Aorta (tissue), 5 donors: ENCODE measurements around the gene GATD1. TPM values are rescaled to one million over a fixed set of nuclear protein-coding genes. Genes with fewer than 3 reads are reported as not detected.
A peak's percentile ranks its signal among the peaks of the same experiment; 100 is the strongest.

ENCODE experiments used
- ATAC-seq: fragments of 200-7000 bp; cut with Tn5 transposase; one replicate; pipeline ENCODE4 v1.9.1; 2022; ENCODE audit warnings: moderate library complexity; ENCODE audit not compliant: low FRiP score
- DNase-seq, 2 donors: peaks; one replicate each; pipeline ENCODE4 v3.0.0-alpha.2; 2020
- H3K27ac ChIP-seq, 2 donors: one replicate each; pipeline ENCODE4 v1.5.1; 2013; ENCODE audit warnings: low read length in 2 of 2, mild to moderate bottlenecking in 2 of 2, moderate library complexity in 2 of 2, control low read depth in 1 of 2, inconsistent platforms in 1 of 2, low read depth in 1 of 2
- H3K27me3 ChIP-seq, 2 donors: one replicate each; pipeline ENCODE4 v1.6.1; 2013; ENCODE audit warnings: control low read depth in 1 of 2, low read length in 1 of 2, mild to moderate bottlenecking in 1 of 2, moderate library complexity in 1 of 2; ENCODE audit not compliant: insufficient read depth in 2 of 2, control insufficient read depth in 1 of 2
- H3K36me3 ChIP-seq, 2 donors: one replicate each; pipeline ENCODE4 v1.6.1; 2013; ENCODE audit warnings: control low read depth in 1 of 2, low read length in 1 of 2, mild to moderate bottlenecking in 1 of 2; ENCODE audit not compliant: insufficient read depth in 2 of 2, control insufficient read depth in 1 of 2
- H3K4me1 ChIP-seq, 2 donors: one replicate each; pipeline ENCODE4 v1.6.1; 2013; ENCODE audit warnings: low read length in 2 of 2, control low read depth in 1 of 2, mild to moderate bottlenecking in 1 of 2, moderate library complexity in 1 of 2; ENCODE audit not compliant: insufficient read depth in 2 of 2, control insufficient read depth in 1 of 2
- H3K4me3 ChIP-seq, 2 donors: one replicate each; pipeline ENCODE4 v1.5.1; 2013; ENCODE audit warnings: low read length in 2 of 2, control low read depth in 1 of 2, mild to moderate bottlenecking in 1 of 2
- H3K9me3 ChIP-seq: one replicate; pipeline ENCODE4 v1.6.1; 2013; ENCODE audit warnings: mild to moderate bottlenecking, low read length; ENCODE audit not compliant: control insufficient read depth
- WGBS, 2 donors: extraction: QIAGEN DNeasy Blood & Tissue Kit; methylation state at CpG; one replicate each; pipeline ENCODE4 v1.1.7; 2013; 5-methylcytosine and 5-hydroxymethylcytosine counted together
- intact Hi-C, 2 donors: fragments of 100-400 bp; cut with DNase I; formaldehyde crosslinking; loops; one replicate each; pipeline versions ENCODE4 v1.14.2 to v1.15.0; 2022
- polyA plus RNA-seq, 2 donors: library from polyadenylated mRNA; stranded (reverse); fragments of 200-250 nt; gene quantifications; one replicate each; pipeline ENCODE4 v1.2.3, GENCODE V29; 2013
- total RNA-seq, 2 donors: library from RNA; stranded (reverse); fragmentation: NEBNext Ultra II Directional; extraction: Animal tissue kit (Norgen Biotek cat#: 25700); gene quantifications; one replicate each; pipeline ENCODE4 v1.2.1, GENCODE V29; 2021
- donor health status: healthy with polysubstance abuse.
- donor health status: Bipolar disorder and iron deficiency.
- donor health status: DM: no; HTN: no; CAD: no.
- donor health status: DM: no; HTN: no; CAD: no.
- donor health status: DM: yes; HTN: yes; CAD: no.

GATD1 gene
- total and polyA plus RNA-seq, 4 donors, result 9.6 to 52.7 (median 34.3) TPM

GRCh38 chr11:797296-798092 is 20.2 kb upstream of the GATD1 start:
- Histone ChIP-seq H3K4me1 (no peaks in the 10 kb centered on the region), H3K4me3 (peak overlapping the region; percentile 45 to 54), H3K27ac (peak overlapping the region in 1 of 2 donors; percentile 11), H3K9me3 (no peaks in the 10 kb centered on the region), H3K36me3 (no peaks in the 10 kb centered on the region), H3K27me3 (no peaks in the 10 kb centered on the region)
- 0 to 1% methylated on average over 56 to 57 of the region's 57 CpGs for WGBS, 2 donors
- intact Hi-C loops, result no loop called here
- DNase-seq (peak; percentile 83 to 89), ATAC-seq (peak; percentile 70)

DNA sequence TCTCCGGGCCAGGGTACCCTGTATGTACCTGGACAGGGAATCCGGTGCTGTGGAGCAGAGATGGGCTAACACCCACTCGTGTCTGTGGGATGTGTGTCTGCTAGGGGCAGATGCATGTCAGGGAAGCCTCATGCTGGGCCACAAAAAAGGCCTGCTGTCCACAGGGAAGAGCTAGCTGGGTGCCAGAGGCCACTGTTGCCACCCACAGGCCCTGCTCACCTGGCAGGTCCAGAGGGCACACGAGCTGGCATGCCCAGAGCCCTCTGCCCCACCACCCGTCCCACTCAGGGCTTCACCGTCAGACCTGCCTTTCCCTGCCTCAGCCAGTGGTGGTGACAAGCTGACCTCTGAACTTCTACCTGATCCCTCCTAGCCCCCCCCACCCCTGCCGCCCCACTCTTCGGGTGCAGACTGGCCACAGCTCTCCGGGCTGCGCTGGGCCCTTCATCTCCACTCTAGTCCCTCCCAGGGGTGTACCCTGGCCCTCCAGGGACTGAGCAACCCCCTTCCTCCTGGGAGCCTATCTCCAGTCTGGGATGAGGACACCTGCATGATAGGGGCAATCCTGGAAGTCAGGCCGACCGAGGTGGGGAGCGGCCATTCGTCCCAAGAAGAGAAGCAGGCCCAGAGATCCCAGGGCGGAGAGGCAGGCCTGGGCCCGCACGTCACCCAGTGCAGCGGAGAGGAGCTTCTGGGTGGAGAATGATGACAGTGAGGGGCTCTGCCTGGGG is 19.4 kb upstream of the GATD1 start:
- no peak for DNase-seq
- Histone ChIP-seq H3K27ac (peak overlapping the region in 1 of 2 donors; percentile 14), H3K4me1 (no peaks in the 10 kb centered on the region), H3K36me3 (no peaks in the 10 kb centered on the region), H3K9me3 (no peaks in the 10 kb centered on the region), H3K27me3 (no peaks in the 10 kb centered on the region), H3K4me3 (peak overlapping the region; percentile 45 to 54)
- no peak for ATAC-seq
- WGBS, 2 donors, result 24 to 25% methylated on average over 18 of the region's 18 CpGs
- intact Hi-C loops, result no loop called here

DNA sequence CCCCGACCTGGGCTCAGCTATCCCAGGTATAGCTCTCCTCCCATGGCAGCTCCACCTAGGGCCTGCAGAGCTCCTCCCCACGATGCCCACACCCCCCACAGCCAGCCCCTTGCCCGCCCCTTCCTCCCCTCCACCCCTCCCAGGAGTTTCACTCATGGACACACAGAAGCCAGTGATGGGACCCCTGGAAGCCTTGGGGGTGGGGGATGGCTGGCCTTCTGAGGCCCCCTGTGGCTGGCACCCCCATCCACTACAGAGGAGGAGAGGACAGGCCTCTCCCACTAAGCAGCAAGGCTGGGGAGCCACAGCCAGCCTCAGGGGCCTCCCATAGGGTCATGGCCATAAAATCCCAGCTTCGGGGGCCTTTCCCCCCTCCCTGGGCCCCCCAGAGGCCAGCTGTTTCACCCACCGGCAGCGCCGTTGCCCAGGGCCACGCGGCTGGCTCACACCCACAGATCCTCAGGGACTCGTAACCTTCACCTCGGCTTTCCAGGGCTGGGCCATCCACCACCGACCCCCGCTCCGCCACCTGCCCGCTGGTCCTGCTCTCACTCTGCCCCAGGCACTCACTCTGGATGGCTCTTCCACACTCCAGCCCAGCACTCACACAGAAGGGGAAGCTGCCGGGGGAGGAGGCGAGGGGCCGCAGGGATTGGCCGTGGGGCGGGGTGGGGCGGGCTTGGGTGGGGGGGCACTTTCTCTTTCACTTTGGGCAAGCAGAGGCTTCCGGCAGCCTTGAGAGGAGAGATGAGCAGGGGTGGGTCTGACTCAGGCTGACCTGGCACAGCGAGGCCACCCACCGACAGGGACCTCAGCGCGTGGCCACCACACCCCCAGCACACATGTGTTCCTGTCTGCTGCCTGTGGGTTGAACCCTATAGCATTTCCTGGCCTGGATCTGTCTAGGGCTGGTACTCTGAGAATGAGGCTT is 18.6 kb upstream of the GATD1 start:
- H3K4me3 ChIP-seq, result peak overlapping the region; percentile 7 to 18
- H3K27ac ChIP-seq, result peak overlapping the region in 1 of 2 donors; percentile 14
- intact Hi-C loops, result no loop called here
- 7 to 10% methylated on average over 26 of the region's 26 CpGs for WGBS, 2 donors
- H3K4me1 ChIP-seq, result no peaks in the 10 kb centered on the region
- no peaks in the 10 kb centered on the region for H3K36me3 ChIP-seq
- DNase-seq (peak; percentile 86 to 90), ATAC-seq (peak; percentile 75)
- no peaks in the 10 kb centered on the region for H3K27me3 ChIP-seq
- H3K9me3 ChIP-seq, result no peaks in the 10 kb centered on the region

GRCh38 chr11:794766-795633 is 17.7 kb upstream of the GATD1 start:
- intact Hi-C loops, result no loop called here
- no peak overlapping the region for H3K4me3 ChIP-seq
- H3K9me3 ChIP-seq, result no peaks in the 10 kb centered on the region
- ATAC-seq, result no peak
- no peak for DNase-seq
- H3K36me3 ChIP-seq, result no peaks in the 10 kb centered on the region
- no peaks in the 10 kb centered on the region for H3K4me1 ChIP-seq
- H3K27ac ChIP-seq, result no peak overlapping the region
- 63 to 65% methylated on average over 37 to 38 of the region's 38 CpGs for WGBS, 2 donors
- no peaks in the 10 kb centered on the region for H3K27me3 ChIP-seq

GRCh38 chr11:794013-794765 is 16.9 kb upstream of the GATD1 start:
- no peak for DNase-seq
- intact Hi-C loops, result no loop called here
- ATAC-seq, result no peak
- Histone ChIP-seq H3K9me3 (no peaks in the 10 kb centered on the region), H3K27me3 (no peaks in the 10 kb centered on the region), H3K27ac (no peak overlapping the region), H3K4me1 (no peaks in the 10 kb centered on the region), H3K4me3 (no peak overlapping the region), H3K36me3 (no peaks in the 10 kb centered on the region)
- 92 to 93% methylated on average over 30 to 31 of the region's 31 CpGs for WGBS, 2 donors

GRCh38 chr11:793556-793955 is 16.3 kb upstream of the GATD1 start:
- 84 to 85% methylated on average over 7 of the region's 7 CpGs for WGBS, 2 donors
- no peak overlapping the region for H3K27ac ChIP-seq
- DNase-seq (no peak), ATAC-seq (no peak)
- no peaks in the 10 kb centered on the region for H3K4me1 ChIP-seq
- no peaks in the 10 kb centered on the region for H3K36me3 ChIP-seq
- H3K4me3 ChIP-seq, result no peak overlapping the region
- no peaks in the 10 kb centered on the region for H3K9me3 ChIP-seq
- H3K27me3 ChIP-seq, result no peaks in the 10 kb centered on the region
- intact Hi-C loops, result no loop called here

DNA sequence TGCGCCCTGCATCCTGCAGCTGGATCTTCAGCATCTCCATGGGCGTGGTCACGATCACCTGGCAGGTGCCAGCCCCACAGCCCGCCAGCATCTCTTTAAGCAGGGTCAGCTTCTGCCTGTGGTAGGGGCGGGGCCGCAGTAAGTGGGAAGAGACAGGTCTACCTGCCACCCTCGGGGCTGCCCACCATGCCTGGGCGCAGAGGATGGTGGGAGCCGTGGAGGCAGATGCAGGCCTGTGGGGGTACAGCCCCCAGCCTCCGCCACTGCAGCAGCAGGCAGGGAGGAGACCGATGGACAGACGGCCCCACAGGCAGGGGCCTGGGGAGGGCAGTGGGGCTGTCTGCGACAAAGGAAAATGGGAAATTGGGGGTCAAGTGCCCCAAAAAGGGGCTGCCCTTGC is 15.6 kb upstream of the GATD1 start:
- no peaks in the 10 kb centered on the region for H3K27me3 ChIP-seq
- intact Hi-C loops, result no loop called here
- DNase-seq, result no peak
- H3K4me3 ChIP-seq, result no peak overlapping the region
- WGBS, 2 donors, result 91 to 95% methylated on average over 13 of the region's 13 CpGs
- no peak for ATAC-seq
- H3K36me3 ChIP-seq, result no peaks in the 10 kb centered on the region
- no peak overlapping the region for H3K27ac ChIP-seq
- no peaks in the 10 kb centered on the region for H3K9me3 ChIP-seq
- H3K4me1 ChIP-seq, result no peaks in the 10 kb centered on the region
